Astrocyte of the cerebellum (primary cell): ENCODE measurements around the gene DBT.

Experiments
- DNase-seq: peaks from one replicate; pipeline ENCODE4 v3.0.0-alpha.2; 2011; ENCODE audit warnings: low read depth
- H3K4me3 ChIP-seq: 2 replicates; pipeline ENCODE4 v1.5.1; 2011; ENCODE audit warnings: mild to moderate bottlenecking, low read depth, low read length, moderate library complexity
- CTCF ChIP-seq: IDR thresholded peaks from 2 replicates; pipeline ENCODE4 v1.5.1; 2012; ENCODE audit warnings: low read length, low read depth, moderate library complexity, mild to moderate bottlenecking; ENCODE audit errors: missing control alignments
- in situ Hi-C: cut with HindIII; loops from 2 replicates; pipeline ENCODE4 v1.10.0; 2017; ENCODE audit warnings: low sequenced_read_pairs

The DBT gene

GRCh38 chr1:100284591-100284990 lies 35.0 kb upstream of the DBT start:
- in situ Hi-C loops = no loop called here
- DNase-seq = no peak
- H3K4me3 ChIP-seq = no peak overlapping the region
- TF ChIP-seq CTCF = no peak

DNA sequence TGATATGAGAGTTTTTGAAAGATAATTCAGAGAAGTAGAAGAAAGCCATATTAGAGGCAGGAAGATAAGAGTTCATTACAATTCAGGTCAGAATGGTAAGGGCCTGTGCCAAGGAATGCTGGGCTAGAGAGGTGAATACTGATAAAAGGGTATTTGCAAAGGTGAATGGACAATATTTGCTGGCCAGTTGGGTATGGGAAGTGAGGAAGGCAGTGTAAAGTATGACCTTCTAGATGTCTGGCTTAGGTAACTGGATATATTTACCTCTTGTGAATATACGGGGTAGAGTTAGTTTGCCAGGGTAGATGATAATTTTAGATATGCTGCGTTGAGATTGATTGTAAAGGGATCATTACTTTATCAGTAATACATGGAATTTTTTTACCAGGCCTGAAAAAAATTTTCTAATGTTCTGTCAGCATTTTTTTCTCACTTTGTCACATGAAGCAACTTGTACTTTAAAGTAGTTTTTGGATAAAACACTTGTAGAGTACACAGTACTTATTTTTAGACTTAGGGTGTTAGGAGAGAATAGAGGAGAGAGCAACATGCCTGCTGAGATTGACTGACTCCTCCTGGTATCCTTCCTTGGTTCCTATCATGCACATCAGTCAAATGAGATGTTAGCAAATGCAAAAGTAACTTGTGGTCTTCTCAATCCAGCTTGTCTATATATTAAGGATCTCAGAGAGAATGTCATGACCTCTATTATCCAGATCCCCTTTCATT lies 30.5 kb upstream of the DBT start:
- no peak for TF ChIP-seq CTCF
- H3K4me3 ChIP-seq = no peak overlapping the region
- no peak for DNase-seq
- in situ Hi-C loops = no loop called here

DNA sequence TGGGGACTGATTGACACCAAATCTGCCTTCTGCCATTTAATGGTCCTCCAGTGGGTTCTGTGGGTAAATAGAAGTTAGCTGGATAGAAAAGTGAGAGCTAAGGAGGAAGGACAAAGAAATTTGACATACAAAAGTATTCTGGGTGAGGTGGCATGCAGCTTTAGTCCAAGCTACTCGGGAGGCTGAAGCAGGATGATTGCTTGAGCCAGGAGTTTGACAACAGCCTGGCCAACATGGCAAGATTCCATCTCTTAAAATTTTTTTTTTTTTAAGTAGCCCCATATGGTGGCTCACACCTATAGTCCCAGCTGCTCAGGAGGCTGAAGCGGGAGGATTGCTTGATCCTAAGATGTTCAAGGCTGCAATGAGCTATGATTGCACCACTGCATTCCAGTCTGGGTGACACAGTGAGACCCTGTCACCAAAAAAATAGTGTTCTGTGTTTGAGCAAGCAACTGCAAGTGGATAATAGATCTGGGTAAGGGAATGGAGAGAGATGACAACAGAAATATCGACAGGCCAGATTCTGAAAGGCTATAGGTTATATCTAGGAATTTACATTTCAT lies 29.8 kb upstream of the DBT start:
- TF ChIP-seq CTCF = no peak
- no peak overlapping the region for H3K4me3 ChIP-seq
- in situ Hi-C loops = no loop called here
- no peak for DNase-seq

DNA sequence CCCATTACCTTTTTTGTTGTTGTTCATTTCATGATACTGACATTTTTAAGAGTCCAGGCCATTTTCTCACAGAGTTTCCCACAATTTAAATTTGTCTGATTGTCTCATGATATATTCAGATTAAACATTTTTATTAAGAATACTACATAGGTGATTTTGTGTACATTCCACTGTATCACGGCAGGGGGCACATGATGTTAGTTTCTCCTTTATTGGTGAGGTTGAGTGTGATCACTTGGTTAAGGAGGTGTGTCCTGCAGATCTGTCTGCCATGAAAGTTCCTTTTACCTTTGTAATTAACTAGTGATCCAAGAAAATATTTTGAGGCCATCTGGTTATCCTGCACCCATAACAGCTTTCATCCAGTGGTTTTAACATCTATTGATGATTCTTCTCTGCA lies 28.2 kb upstream of the DBT start:
- in situ Hi-C loops = no loop called here
- no peak overlapping the region for H3K4me3 ChIP-seq
- no peak for DNase-seq
- TF ChIP-seq CTCF = no peak

DNA sequence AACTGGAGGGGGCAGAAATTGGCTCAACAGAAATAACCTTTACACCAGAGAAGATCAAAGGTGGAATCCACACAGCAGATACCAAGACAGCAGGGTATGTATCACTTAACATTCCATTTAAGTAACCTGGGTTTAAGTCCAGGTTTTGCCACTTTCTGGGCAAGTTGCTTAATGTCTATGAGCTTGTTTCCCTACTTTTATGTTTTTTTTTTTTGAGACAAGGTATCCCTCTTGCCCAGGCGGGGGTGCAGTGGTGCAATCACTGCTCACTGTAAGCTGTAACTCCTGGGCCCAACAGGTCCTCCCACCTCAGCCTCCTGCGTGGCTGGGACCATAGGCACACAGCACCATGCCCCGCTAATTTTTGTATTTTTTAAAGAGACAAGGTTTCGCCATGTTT lies 18.6 kb upstream of the DBT start:
- TF ChIP-seq CTCF = no peak

DNA sequence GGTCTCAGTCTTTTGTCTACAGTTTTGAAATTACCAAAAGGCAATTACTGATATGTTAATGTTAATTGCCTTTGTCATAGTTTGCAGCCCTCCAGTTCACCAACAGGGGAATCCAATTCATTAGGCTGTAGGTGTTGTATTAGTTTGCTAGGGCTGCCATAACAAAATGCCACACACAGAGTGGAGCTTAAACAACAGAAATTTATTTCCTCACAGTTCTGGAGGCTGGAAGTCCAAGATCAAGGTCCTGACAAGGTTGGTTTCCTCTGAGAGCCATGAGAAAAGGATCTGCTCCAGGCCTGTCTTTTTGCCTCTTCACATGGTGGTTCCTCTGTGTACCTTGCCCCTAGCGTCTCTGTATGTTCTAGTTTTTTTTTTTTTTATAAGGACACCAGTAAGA lies 17.6 kb upstream of the DBT start:
- peak overlapping the region; percentile 94 for H3K4me3 ChIP-seq
- DNase-seq = no peak
- in situ Hi-C loops = no loop called here
- no peak for TF ChIP-seq CTCF

More for the DNA sequence above, 18.6 kb upstream of the DBT start:
- in situ Hi-C loops = no loop called here
- no peak for DNase-seq
- H3K4me3 ChIP-seq = no peak overlapping the region
